Mesendoderm (in vitro differentiated cells): ENCODE data around the gene KRTAP5-10.
"Not testable (repeated sequence)": the region's sequence is repeated elsewhere in the genome, so short reads cannot be mapped to it uniquely, and the experiment has no call there.

ENCODE experiments used
- DNase-seq: peaks from one replicate; pipeline ENCODE4 v3.0.0; 2013
- H2AK5ac ChIP-seq: 2 replicates; pipeline ENCODE4 v1.6.1; 2013; ENCODE audit warnings: low read length, inconsistent platforms
- H2BK120ac ChIP-seq: 2 replicates; pipeline ENCODE4 v1.6.1; 2013; ENCODE audit warnings: low read depth, mild to moderate bottlenecking, low read length, moderate library complexity, mixed read lengths
- H2BK15ac ChIP-seq: replicated peaks from 2 replicates; pipeline ENCODE4 v1.6.1; 2013; ENCODE audit warnings: low read depth, mild to moderate bottlenecking, moderate library complexity
- H2BK5ac ChIP-seq: 2 replicates; pipeline ENCODE4 v1.6.1; 2013; ENCODE audit warnings: low read length, inconsistent platforms
- H3K18ac ChIP-seq: 2 replicates; pipeline ENCODE4 v1.6.1; 2013; ENCODE audit warnings: mild to moderate bottlenecking, low read length, mixed read lengths
- H3K23ac ChIP-seq: one replicate; pipeline ENCODE4 v1.6.1; 2013; ENCODE audit warnings: low read length
- H3K27ac ChIP-seq: 2 replicates; pipeline ENCODE4 v1.5.1; 2013; ENCODE audit warnings: low read depth, mild to moderate bottlenecking, inconsistent platforms, low read length, moderate library complexity
- H3K27me3 ChIP-seq: 2 replicates; pipeline ENCODE4 v1.6.1; 2013; ENCODE audit warnings: low read length, control low read depth, mild to moderate bottlenecking, inconsistent platforms; ENCODE audit not compliant: insufficient read depth, poor library complexity
- H3K36me3 ChIP-seq: 2 replicates; pipeline ENCODE4 v1.6.1; 2013; ENCODE audit warnings: low read length, inconsistent platforms; ENCODE audit not compliant: control insufficient read depth, insufficient read depth
- H3K4ac ChIP-seq: one replicate; pipeline ENCODE4 v1.6.1; 2013; ENCODE audit warnings: low read depth, mild to moderate bottlenecking, low read length, moderate library complexity
- H3K4me1 ChIP-seq: 2 replicates; pipeline ENCODE4 v1.6.1; 2013; ENCODE audit warnings: low read depth, low read length, inconsistent platforms; ENCODE audit not compliant: control insufficient read depth
- H3K4me2 ChIP-seq: 2 replicates; pipeline ENCODE4 v1.6.1; 2013; ENCODE audit warnings: low read length
- H3K4me3 ChIP-seq: 2 replicates; pipeline ENCODE4 v1.5.1; 2013; ENCODE audit warnings: mild to moderate bottlenecking, low read length
- H3K56ac ChIP-seq: one replicate; pipeline ENCODE4 v1.6.1; 2013; ENCODE audit warnings: low read length
- H3K79me1 ChIP-seq: 2 replicates; pipeline ENCODE4 v1.6.1; 2013; ENCODE audit warnings: low read length, inconsistent platforms
- H3K79me2 ChIP-seq: 2 replicates; pipeline ENCODE4 v1.6.1; 2013; ENCODE audit warnings: mild to moderate bottlenecking, low read length; ENCODE audit not compliant: control insufficient read depth, insufficient read depth
- H3K9ac ChIP-seq: 2 replicates; pipeline ENCODE4 v1.6.1; 2013; ENCODE audit warnings: low read length, inconsistent platforms
- H4K5ac ChIP-seq: one replicate; pipeline ENCODE4 v1.6.1; 2013; ENCODE audit warnings: low read length
- H4K8ac ChIP-seq: one replicate; pipeline ENCODE4 v1.6.1; 2013; ENCODE audit warnings: low read depth, mild to moderate bottlenecking, control low read depth, low read length, moderate library complexity
- WGBS: extraction: QIAGEN DNeasy Blood & Tissue Kit; methylation state at CpG from one replicate; pipeline ENCODE4 v1.1.7; 2013; ENCODE audit warnings: low lambda C conversion rate, missing lambda C conversion rate; ENCODE audit not compliant: insufficient coverage; ENCODE audit errors: extremely low coverage; 5-methylcytosine and 5-hydroxymethylcytosine counted together

The KRTAP5-10 gene

DNA sequence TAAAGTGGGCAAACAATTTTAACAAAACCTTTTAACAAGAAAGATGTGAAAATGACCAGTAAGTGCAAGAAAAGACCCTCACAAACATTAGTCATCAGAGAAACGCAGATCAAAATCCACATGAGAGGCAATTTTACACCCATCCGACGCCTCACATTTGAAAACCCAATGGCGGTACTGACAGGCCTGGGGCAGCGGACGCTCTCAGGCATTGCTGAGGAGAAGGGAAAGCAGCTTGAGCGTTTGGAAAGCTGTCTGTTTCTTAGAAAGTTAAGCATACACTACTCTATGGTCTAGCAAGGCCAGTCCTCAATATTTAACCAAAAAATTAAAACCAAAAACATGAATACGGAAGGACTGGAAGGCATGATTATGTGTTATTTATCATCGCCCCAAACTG lies 29.5 kb upstream of the KRTAP5-10 start:
- H3K27ac ChIP-seq = no peak overlapping the region
- H3K9ac ChIP-seq = no peak overlapping the region
- H2BK15ac ChIP-seq = no peak overlapping the region
- H3K79me1 ChIP-seq = no peaks in the 10 kb centered on the region
- no peaks in the 10 kb centered on the region for H3K36me3 ChIP-seq
- H2AK5ac ChIP-seq = no peak overlapping the region
- no peak overlapping the region for H2BK5ac ChIP-seq
- no peaks in the 10 kb centered on the region for H3K4me1 ChIP-seq
- no peak overlapping the region for H3K4me2 ChIP-seq
- no peak overlapping the region for H3K23ac ChIP-seq
- no peak overlapping the region for H3K56ac ChIP-seq
- H3K79me2 ChIP-seq = no peaks in the 10 kb centered on the region
- no peak overlapping the region for H3K4ac ChIP-seq
- no peak overlapping the region for H4K5ac ChIP-seq
- no peaks in the 10 kb centered on the region for H3K27me3 ChIP-seq
- no peak for DNase-seq
- H4K8ac ChIP-seq = no peak overlapping the region
- no CpG with 5 or more reads among the region's 9 CpGs for WGBS
- no peak overlapping the region for H3K18ac ChIP-seq
- H3K4me3 ChIP-seq = no peak overlapping the region
- H2BK120ac ChIP-seq = no peak overlapping the region

GRCh38 chr11:71537537-71537936 lies 27.8 kb upstream of the KRTAP5-10 start:
- Histone ChIP-seq H2BK5ac (no peak overlapping the region), H3K4me2 (no peak overlapping the region), H3K18ac (no peak overlapping the region), H3K4ac (no peak overlapping the region), H3K27me3 (no peaks in the 10 kb centered on the region), H3K79me1 (no peaks in the 10 kb centered on the region), H3K27ac (no peak overlapping the region), H3K9ac (no peak overlapping the region), H2AK5ac (no peak overlapping the region), H3K56ac (no peak overlapping the region), H4K8ac (no peak overlapping the region), H3K23ac (no peak overlapping the region), H2BK15ac (no peak overlapping the region), H3K36me3 (no peaks in the 10 kb centered on the region), H3K79me2 (no peaks in the 10 kb centered on the region), H3K4me1 (no peaks in the 10 kb centered on the region), H2BK120ac (no peak overlapping the region), H4K5ac (no peak overlapping the region), H3K4me3 (no peak overlapping the region)
- no peak for DNase-seq
- no CpG with 5 or more reads among the region's 9 CpGs for WGBS

DNA sequence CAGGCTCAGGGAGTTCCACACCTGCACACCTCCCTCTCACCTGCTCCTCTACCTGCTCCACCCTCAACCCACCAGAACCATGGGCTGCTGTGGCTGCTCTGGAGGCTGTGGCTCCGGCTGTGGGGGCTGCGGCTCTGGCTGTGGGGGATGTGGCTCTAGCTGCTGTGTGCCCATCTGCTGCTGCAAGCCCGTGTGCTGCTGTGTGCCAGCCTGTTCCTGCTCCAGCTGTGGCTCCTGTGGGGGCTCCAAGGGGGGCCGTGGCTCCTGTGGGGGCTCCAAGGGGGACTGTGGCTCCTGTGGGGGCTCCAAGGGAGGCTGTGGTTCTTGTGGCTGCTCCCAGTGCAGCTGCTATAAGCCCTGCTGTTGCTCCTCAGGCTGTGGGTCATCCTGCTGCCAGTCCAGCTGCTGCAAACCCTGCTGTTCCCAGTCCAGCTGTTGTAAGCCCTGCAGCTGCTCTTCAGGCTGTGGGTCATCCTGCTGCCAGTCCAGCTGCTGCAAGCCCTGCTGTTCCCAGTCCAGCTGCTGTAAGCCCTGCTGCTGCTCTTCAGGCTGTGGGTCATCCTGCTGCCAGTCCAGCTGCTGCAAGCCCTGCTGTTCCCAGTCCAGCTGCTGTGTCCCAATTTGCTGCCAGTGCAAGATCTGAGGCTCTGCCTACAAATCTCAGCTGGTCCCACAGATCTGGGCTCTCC lies 27.2 kb upstream of the KRTAP5-10 start, which contains the start of gene KRTAP5-8:
TSS of gene KRTAP5-8 (plus strand) at position 49 of the 689 bp plus-strand sequence. CDS start at position 80, 31 bp downstream.
- not testable (repeated sequence) for DNase-seq, H3K9ac ChIP-seq, H3K79me2 ChIP-seq, H3K79me1 ChIP-seq, H2BK15ac ChIP-seq, H3K36me3 ChIP-seq, H3K4me1 ChIP-seq, H2AK5ac ChIP-seq, H3K56ac ChIP-seq, H4K8ac ChIP-seq, H3K4me2 ChIP-seq, H3K4me3 ChIP-seq, H3K27me3 ChIP-seq, H3K18ac ChIP-seq, H2BK120ac ChIP-seq, H2BK5ac ChIP-seq, H4K5ac ChIP-seq, H3K27ac ChIP-seq, H3K23ac ChIP-seq, H3K4ac ChIP-seq
- no CpG with 5 or more reads among the region's 4 CpGs for WGBS

- no peak overlapping the region for H4K8ac ChIP-seq
- H3K4me3 ChIP-seq = no peak overlapping the region
- H3K79me1 ChIP-seq = no peaks in the 10 kb centered on the region
- no peak overlapping the region for H3K4me2 ChIP-seq
- H3K27ac ChIP-seq = no peak overlapping the region
- H4K5ac ChIP-seq = no peak overlapping the region
- H3K36me3 ChIP-seq = no peaks in the 10 kb centered on the region
- H3K18ac ChIP-seq = no peak overlapping the region
- H2BK120ac ChIP-seq = no peak overlapping the region
- DNase-seq = peak; percentile 30
- no peaks in the 10 kb centered on the region for H3K4me1 ChIP-seq
- H2AK5ac ChIP-seq = no peak overlapping the region
- H3K27me3 ChIP-seq = no peaks in the 10 kb centered on the region
- no peaks in the 10 kb centered on the region for H3K79me2 ChIP-seq
- H3K9ac ChIP-seq = no peak overlapping the region
- WGBS = no CpG with 5 or more reads among the region's 4 CpGs
- no peak overlapping the region for H2BK15ac ChIP-seq
- no peak overlapping the region for H3K4ac ChIP-seq
- H3K56ac ChIP-seq = no peak overlapping the region
- H2BK5ac ChIP-seq = no peak overlapping the region
- H3K23ac ChIP-seq = no peak overlapping the region
Measured at GRCh38 chr11:71538666-71538990, 26.7 kb upstream of the KRTAP5-10 start.

GRCh38 chr11:71539017-71539416 lies 26.3 kb upstream of the KRTAP5-10 start:
- Histone ChIP-seq H2BK120ac (no peak overlapping the region), H3K9ac (no peak overlapping the region), H2BK15ac (no peak overlapping the region), H3K18ac (no peak overlapping the region), H3K27ac (no peak overlapping the region), H2AK5ac (no peak overlapping the region), H3K36me3 (no peaks in the 10 kb centered on the region), H3K27me3 (no peaks in the 10 kb centered on the region), H3K79me2 (no peaks in the 10 kb centered on the region), H3K4me1 (no peaks in the 10 kb centered on the region), H3K56ac (no peak overlapping the region), H3K4me2 (no peak overlapping the region), H4K8ac (no peak overlapping the region), H3K4me3 (no peak overlapping the region), H2BK5ac (no peak overlapping the region), H4K5ac (no peak overlapping the region), H3K4ac (no peak overlapping the region), H3K79me1 (no peaks in the 10 kb centered on the region), H3K23ac (no peak overlapping the region)
- no CpG with 5 or more reads among the region's 11 CpGs for WGBS
- DNase-seq = no peak

GRCh38 chr11:71539971-71540370 lies 25.4 kb upstream of the KRTAP5-10 start:
- not testable (repeated sequence) for H3K4ac ChIP-seq, H3K27me3 ChIP-seq, H4K8ac ChIP-seq, H3K4me1 ChIP-seq, H3K27ac ChIP-seq, H2BK120ac ChIP-seq, H3K9ac ChIP-seq, H3K56ac ChIP-seq, H2BK5ac ChIP-seq, H4K5ac ChIP-seq, H2BK15ac ChIP-seq, H3K23ac ChIP-seq, H3K4me3 ChIP-seq, H3K79me1 ChIP-seq, H3K4me2 ChIP-seq, DNase-seq, H2AK5ac ChIP-seq, H3K18ac ChIP-seq, H3K79me2 ChIP-seq, H3K36me3 ChIP-seq
- no CpG with 5 or more reads among the region's 11 CpGs for WGBS
